Transverse colon (tissue), 4 donors: ENCODE results near the gene WDR11. TPM values are rescaled to one million over a fixed set of nuclear protein-coding genes. Genes with fewer than 3 reads are reported as not detected.
"Not testable (repeated sequence)": the region's sequence is repeated elsewhere in the genome, so short reads cannot be mapped to it uniquely, and the experiment has no call there.

ENCODE experiments used
- DNase-seq: peaks from one replicate; pipeline ENCODE4 v3.0.0-alpha.2; 2019
- H3K27ac ChIP-seq, 4 donors: fragments of 200-600 bp; sonication (generic); 2 replicates each; pipeline ENCODE4 v1.5.1; 2016 to 2018; ENCODE audit warnings: inconsistent platforms in 4 of 4
- H3K27me3 ChIP-seq: fragments of 200-600 bp; sonication (generic); 2 replicates; pipeline ENCODE4 v1.5.1; 2017; ENCODE audit warnings: inconsistent platforms
- H3K36me3 ChIP-seq, 4 donors: fragments of 200-600 bp; sonication (generic); 2 replicates each; pipeline ENCODE4 v1.5.1; 2017 to 2019; ENCODE audit warnings: inconsistent platforms in 4 of 4
- H3K4me1 ChIP-seq, 4 donors: fragments of 200-600 bp; sonication (generic); 2 replicates each; pipeline ENCODE4 v1.5.1; 2017 to 2020; ENCODE audit warnings: inconsistent platforms in 4 of 4
- H3K4me3 ChIP-seq, 4 donors: fragments of 200-600 bp; sonication (generic); 1 replicate in 1 of 4; 2 replicates in 3 of 4; pipeline versions ENCODE4 v1.5.1 to v1.6.1; 2017 to 2019; ENCODE audit warnings: inconsistent platforms in 4 of 4
- H3K9me3 ChIP-seq, 2 donors: fragments of 200-600 bp; sonication (generic); 2 replicates each; pipeline ENCODE4 v1.5.1; 2017 to 2019; ENCODE audit warnings: inconsistent platforms in 2 of 2
- EP300 ChIP-seq: sonication (generic); formaldehyde crosslinking; IDR thresholded peaks from one replicate; pipeline ENCODE4 v1.6.1; 2017; ENCODE audit warnings: antibody characterized with exemption, low read depth
- POLR2A ChIP-seq: fragments of 450-650 bp; IDR thresholded peaks from one replicate; pipeline ENCODE4 v1.6.1; 2016; ENCODE audit warnings: antibody characterized with exemption, mild to moderate bottlenecking, moderate library complexity
- POLR2AphosphoS5 ChIP-seq, 3 donors: sonication (generic); formaldehyde crosslinking; IDR thresholded peaks; one replicate each; pipeline ENCODE4 v1.6.1; 2016; ENCODE audit warnings: antibody characterized with exemption in 3 of 3
- WGBS, 2 donors: methylation state at CpG; one replicate each; pipeline ENCODE4 v1.1.5; 2018; ENCODE audit warnings: low coverage in 1 of 2; 5-methylcytosine and 5-hydroxymethylcytosine counted together
- in situ Hi-C, 4 donors: fragments of 200-750 bp; cut with MboI; loops; one replicate each; pipeline versions ENCODE4 v1.15.0 to v1.15.1; 2017; ENCODE audit warnings: low sequenced_read_pairs in 3 of 4, low pct_ligation_motif_present in 1 of 4, low pct_unique_long_range_greater_than_20kb in 1 of 4
- intact Hi-C: fragments of 100-400 bp; cut with DNase I; formaldehyde crosslinking; loops from one replicate; pipeline ENCODE4 v1.15.1; 2023; ENCODE audit warnings: low total_unique reads
- total RNA-seq, 4 donors: library from RNA; depleted of rRNA; stranded (reverse); fragments of >200 nt; gene quantifications; one replicate each; pipeline ENCODE4 v1.1.0, GENCODE V29; 2016
- TF ChIP-seq, protein P1 (sequence below), 5 experiments: fragments of 200-600 bp in 3 of 5; fragments of 450-650 bp in 2 of 5; sonication (generic) in 3 of 5; IDR thresholded peaks; 1 replicate in 2 of 5; 2 replicates in 3 of 5; pipeline ENCODE4 v1.5.1; 2016 to 2017; ENCODE audit warnings: antibody characterized with exemption in 5 of 5, inconsistent platforms in 3 of 5, mild to moderate bottlenecking in 2 of 5, moderate library complexity in 1 of 5

WDR11 gene
- total RNA-seq, 4 donors from 2014 or later: 29.5 to 80.0 (median 57.9) TPM

DNA sequence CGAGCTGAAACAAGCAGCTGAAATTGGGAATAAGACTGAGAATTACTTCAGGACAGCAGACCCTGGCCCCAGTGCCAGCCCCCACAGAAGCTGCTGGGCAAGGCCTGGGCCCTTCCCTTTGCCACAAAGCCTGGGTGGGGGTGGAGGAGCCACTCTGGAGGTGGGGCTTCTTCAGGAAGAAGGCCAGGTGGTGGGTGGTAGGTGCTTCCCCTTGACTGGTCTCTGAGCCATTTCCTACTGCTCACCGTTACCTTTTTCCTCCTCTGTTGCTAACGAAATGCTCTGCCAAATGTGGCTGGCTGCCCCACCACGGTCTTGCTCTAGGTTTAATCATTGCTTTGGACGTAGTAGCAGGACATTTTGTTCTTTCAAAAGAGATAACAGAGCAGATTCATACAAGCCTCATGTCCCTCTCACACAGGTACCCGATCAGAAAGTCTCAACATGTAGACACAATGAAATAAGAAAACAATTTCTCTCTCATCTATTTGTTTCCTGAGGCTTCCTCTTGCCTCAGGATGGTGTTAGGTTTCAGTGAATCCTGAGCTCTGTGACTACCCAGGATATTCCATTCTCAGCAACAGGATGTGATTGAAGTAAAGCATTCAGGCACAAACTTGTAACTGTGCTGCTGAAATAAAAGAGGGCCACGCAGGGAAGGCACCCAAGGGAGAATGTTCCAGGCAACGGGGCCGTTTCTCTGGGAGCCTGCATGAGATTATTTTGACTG is 66.5 kb downstream of the WDR11 start:
- Histone ChIP-seq H3K36me3 (no peaks in the 10 kb centered on the region), H3K4me3 (no peak overlapping the region), H3K4me1 (no peaks in the 10 kb centered on the region), H3K27ac (no peak overlapping the region), H3K27me3 (no peaks in the 10 kb centered on the region), H3K9me3 (no peaks in the 10 kb centered on the region)
- intact Hi-C loops (no loop called here), in situ Hi-C loops (no loop called here)
- DNase-seq: no peak
- WGBS, 2 donors: 57 to 100% methylated on average over 1 to 9 of the region's 9 CpGs
- TF ChIP-seq POLR2A (no peak), EP300 (no peak), POLR2AphosphoS5 (IDR thresholded peaks at IDR 0.05) (no peak)
- TF ChIP-seq, protein P1, sequence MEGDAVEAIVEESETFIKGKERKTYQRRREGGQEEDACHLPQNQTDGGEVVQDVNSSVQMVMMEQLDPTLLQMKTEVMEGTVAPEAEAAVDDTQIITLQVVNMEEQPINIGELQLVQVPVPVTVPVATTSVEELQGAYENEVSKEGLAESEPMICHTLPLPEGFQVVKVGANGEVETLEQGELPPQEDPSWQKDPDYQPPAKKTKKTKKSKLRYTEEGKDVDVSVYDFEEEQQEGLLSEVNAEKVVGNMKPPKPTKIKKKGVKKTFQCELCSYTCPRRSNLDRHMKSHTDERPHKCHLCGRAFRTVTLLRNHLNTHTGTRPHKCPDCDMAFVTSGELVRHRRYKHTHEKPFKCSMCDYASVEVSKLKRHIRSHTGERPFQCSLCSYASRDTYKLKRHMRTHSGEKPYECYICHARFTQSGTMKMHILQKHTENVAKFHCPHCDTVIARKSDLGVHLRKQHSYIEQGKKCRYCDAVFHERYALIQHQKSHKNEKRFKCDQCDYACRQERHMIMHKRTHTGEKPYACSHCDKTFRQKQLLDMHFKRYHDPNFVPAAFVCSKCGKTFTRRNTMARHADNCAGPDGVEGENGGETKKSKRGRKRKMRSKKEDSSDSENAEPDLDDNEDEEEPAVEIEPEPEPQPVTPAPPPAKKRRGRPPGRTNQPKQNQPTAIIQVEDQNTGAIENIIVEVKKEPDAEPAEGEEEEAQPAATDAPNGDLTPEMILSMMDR (IDR thresholded peaks at IDR 0.05): no peak

DNA sequence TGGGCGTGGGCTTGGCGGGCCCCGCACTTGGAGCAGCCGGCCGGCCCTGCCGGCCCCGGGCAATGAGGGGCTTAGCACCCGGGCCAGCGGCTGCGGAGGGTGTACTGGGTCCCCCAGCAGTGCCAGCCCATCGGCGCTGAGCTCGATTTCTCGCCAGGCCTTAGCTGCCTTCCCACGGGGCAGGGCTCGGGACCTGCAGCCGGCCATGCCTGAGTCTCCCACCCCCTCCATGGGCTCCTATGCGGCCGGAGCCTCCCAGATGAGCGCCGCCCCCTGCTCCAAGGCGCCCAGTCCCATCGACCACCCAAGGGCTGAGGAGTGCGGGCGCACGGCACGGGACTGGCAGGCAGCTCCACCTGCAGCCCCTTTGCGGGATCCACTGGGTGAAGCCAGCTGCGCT is 72.7 kb downstream of the WDR11 start:
- intact Hi-C loops, H3K27me3 ChIP-seq, DNase-seq, H3K36me3 ChIP-seq, in situ Hi-C loops, H3K4me3 ChIP-seq, H3K9me3 ChIP-seq, H3K4me1 ChIP-seq, H3K27ac ChIP-seq: not testable (repeated sequence)
- WGBS, 2 donors: 96% methylated on average over 24 of the region's 29 CpGs; no CpG with 5 or more reads in 1 of the 2 donors

DNA sequence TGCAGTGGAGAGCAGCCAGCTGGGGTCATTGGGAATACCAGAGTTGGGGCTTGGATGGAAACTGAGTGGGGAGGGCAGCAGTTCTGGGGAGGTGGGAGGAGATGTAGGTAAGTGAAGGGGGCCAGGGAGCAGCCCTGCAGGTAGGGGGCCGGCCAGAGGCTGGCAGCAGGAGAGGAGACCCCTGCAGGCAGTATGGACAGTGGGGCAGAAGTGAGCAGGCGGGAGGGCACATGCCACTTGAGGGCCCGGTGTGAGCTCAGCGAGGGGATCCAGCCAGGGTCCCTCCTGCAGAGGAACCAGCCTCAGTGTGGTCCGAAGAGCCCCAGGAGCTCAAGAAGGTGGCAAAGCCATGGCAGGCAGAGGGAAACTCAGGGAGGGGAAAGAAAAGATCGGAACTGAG is 75.4 kb downstream of the WDR11 start:
- no peak overlapping the region for H3K4me3 ChIP-seq
- in situ Hi-C loops: loop anchor here in 2 of 4 donors (25.0 kb wide), 1 partner anchor 961 kb away; no protein-coding TSS in a partner anchor
- no peak overlapping the region for H3K27ac ChIP-seq
- intact Hi-C loops: no loop called here
- WGBS, 2 donors: 85 to 88% methylated on average over 5 to 6 of the region's 6 CpGs
- H3K36me3 ChIP-seq: no peaks in the 10 kb centered on the region
- no peaks in the 10 kb centered on the region for H3K4me1 ChIP-seq
- no peaks in the 10 kb centered on the region for H3K27me3 ChIP-seq
- H3K9me3 ChIP-seq: no peaks in the 10 kb centered on the region
- no peak for DNase-seq
- TF ChIP-seq EP300 (no peak), POLR2A (no peak), POLR2AphosphoS5 (IDR thresholded peaks at IDR 0.05) (no peak)
- TF ChIP-seq, protein P1 (IDR thresholded peaks at IDR 0.05): no peak

DNA sequence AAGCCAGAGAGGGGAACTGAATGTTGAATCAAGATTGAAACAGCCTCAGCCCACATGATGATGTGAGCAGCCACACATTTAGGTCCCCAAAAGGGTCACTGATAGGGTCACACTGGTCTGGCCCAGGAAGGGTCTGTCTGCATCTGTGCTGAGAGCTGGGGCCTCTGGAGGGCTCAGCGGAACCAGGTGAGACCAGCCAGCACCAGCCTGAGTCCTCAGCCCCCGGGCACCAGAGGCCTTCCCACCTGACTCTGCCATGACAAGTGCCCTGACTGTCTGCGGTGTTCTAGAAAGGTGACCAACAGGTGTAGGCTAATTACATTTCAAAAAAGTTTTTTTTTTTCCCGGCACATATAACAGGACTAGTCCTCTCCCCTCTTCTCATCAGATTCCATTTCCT is 76.2 kb downstream of the WDR11 start:
- TF ChIP-seq EP300 (no peak), POLR2AphosphoS5 (IDR thresholded peaks at IDR 0.05) (no peak), POLR2A (no peak)
- TF ChIP-seq, protein P1 (IDR thresholded peaks at IDR 0.05): no peak
- in situ Hi-C loops: loop anchor here in 2 of 4 donors (25.0 kb wide), 1 partner anchor 960 kb away; no protein-coding TSS in a partner anchor
- WGBS, 2 donors: 73 to 100% methylated on average over 1 to 4 of the region's 4 CpGs

More for the DNA sequence above, 76.2 kb downstream of the WDR11 start:
- H3K27me3 ChIP-seq: no peaks in the 10 kb centered on the region
- no peaks in the 10 kb centered on the region for H3K36me3 ChIP-seq
- DNase-seq: no peak
- H3K27ac ChIP-seq: no peak overlapping the region
- H3K4me1 ChIP-seq: no peaks in the 10 kb centered on the region
- intact Hi-C loops: no loop called here
- no peak overlapping the region for H3K4me3 ChIP-seq
- H3K9me3 ChIP-seq: no peaks in the 10 kb centered on the region
